GM10266 (cell line): ENCODE measurements around the gene RNF151.

ENCODE experiments used
- DNase-seq: peaks from one replicate; pipeline ENCODE4 v3.0.0; 2012; ENCODE audit errors: extremely low spot score
- CTCF ChIP-seq: IDR thresholded peaks from 2 replicates; pipeline ENCODE4 v1.5.1; 2012; ENCODE audit warnings: mild to moderate bottlenecking, low read depth; ENCODE audit not compliant: control insufficient read depth, insufficient read depth; ENCODE audit errors: missing control alignments

The RNF151 gene

GRCh38 chr16:2002406-2003230 lies 36.0 kb downstream of the RNF151 start:
- no peak for DNase-seq
- no peak for TF ChIP-seq CTCF

- no peak for DNase-seq
- TF ChIP-seq CTCF, result no peak
Observed at GRCh38 chr16:2003231-2003826, 36.7 kb downstream of the RNF151 start.

GRCh38 chr16:2003827-2004641 lies 37.4 kb downstream of the RNF151 start:
- peak; percentile 96 for TF ChIP-seq CTCF
- peak; percentile 93 for DNase-seq

- no peak for DNase-seq
- no peak for TF ChIP-seq CTCF
Observed at GRCh38 chr16:2004795-2005517, 38.3 kb downstream of the RNF151 start.

- no peak for DNase-seq
- peak; percentile 9 for TF ChIP-seq CTCF
Observed at GRCh38 chr16:2005646-2006045, 39.0 kb downstream of the RNF151 start.

- DNase-seq, result no peak
- TF ChIP-seq CTCF, result no peak
Observed at GRCh38 chr16:2006317-2006716, 39.7 kb downstream of the RNF151 start.
